SK-N-SH treated with all-trans-retinoic acid at 6 μM for 48 hours (cell line): ENCODE results near the gene SOX13.

Experiments used
- ATAC-seq: fragments of 200-7000 bp; cut with Tn5 transposase; 3 replicates; pipeline ENCODE4 v1.9.1; 2020; ENCODE audit warnings: mild to moderate bottlenecking, moderate library complexity
- ARNTL ChIP-seq: fragments of 450-650 bp; formaldehyde crosslinking; IDR thresholded peaks from 2 replicates; pipeline ENCODE4 v1.5.0; 2020; ENCODE audit warnings: low read depth, mild to moderate bottlenecking, moderate library complexity, borderline replicate concordance
- BACH2 ChIP-seq: fragments of 250-450 bp; sonication (Bioruptor Pico); IDR thresholded peaks from 2 replicates; pipeline ENCODE4 v1.9.0; 2021; ENCODE audit warnings: mild to moderate bottlenecking, borderline replicate concordance
- CREB5 ChIP-seq: fragments of 250-450 bp; sonication (Bioruptor Pico); IDR thresholded peaks from 2 replicates; pipeline ENCODE4 v1.5.1; 2020; ENCODE audit warnings: low read depth, mild to moderate bottlenecking, moderate library complexity
- CSDC2 ChIP-seq: fragments of 250-450 bp; sonication (Bioruptor Pico); IDR thresholded peaks from 2 replicates; pipeline ENCODE4 v1.5.0; 2020; ENCODE audit warnings: mild to moderate bottlenecking, moderate library complexity
- CSRNP3 ChIP-seq: fragments of 250-450 bp; sonication (Bioruptor Pico); IDR thresholded peaks from 2 replicates; pipeline ENCODE4 v1.5.1; 2021; ENCODE audit warnings: mild to moderate bottlenecking, moderate library complexity
- ESRRG ChIP-seq: fragments of 250-450 bp; sonication (Bioruptor Pico); IDR thresholded peaks from 2 replicates; pipeline ENCODE4 v1.6.1; 2021; ENCODE audit warnings: mild to moderate bottlenecking
- GLIS3 ChIP-seq: fragments of 250-450 bp; sonication (Bioruptor Pico); IDR thresholded peaks from 2 replicates; pipeline ENCODE4 v1.5.0; 2020; ENCODE audit warnings: mild to moderate bottlenecking, moderate library complexity
- ISL1 ChIP-seq: fragments of 250-450 bp; sonication (Bioruptor Pico); IDR thresholded peaks from 2 replicates; pipeline ENCODE4 v2.1.2; 2022; ENCODE audit warnings: mild to moderate bottlenecking, moderate library complexity
- OSR1 ChIP-seq: fragments of 250-450 bp; sonication (Bioruptor Pico); IDR thresholded peaks from 2 replicates; pipeline ENCODE4 v1.8.0; 2022; ENCODE audit warnings: moderate library complexity, mild to moderate bottlenecking, inconsistent platforms
- POU6F1 ChIP-seq: fragments of 250-450 bp; sonication (Bioruptor Pico); IDR thresholded peaks from 2 replicates; pipeline ENCODE4 v1.8.0; 2021; ENCODE audit warnings: low read depth, mild to moderate bottlenecking, moderate library complexity, borderline replicate concordance
- PPARA ChIP-seq: fragments of 250-450 bp; sonication (Bioruptor Pico); IDR thresholded peaks from 2 replicates; pipeline ENCODE4 v1.5.0; 2020; ENCODE audit warnings: mild to moderate bottlenecking, borderline replicate concordance
- RARB ChIP-seq: fragments of 250-450 bp; sonication (Bioruptor Pico); IDR thresholded peaks from 2 replicates; pipeline ENCODE4 v1.8.0; 2021; ENCODE audit warnings: mild to moderate bottlenecking, moderate library complexity
- SNAI2 ChIP-seq: fragments of 250-450 bp; sonication (Bioruptor Pico); IDR thresholded peaks from 2 replicates; pipeline ENCODE4 v1.5.0; 2020; ENCODE audit warnings: mild to moderate bottlenecking, moderate library complexity
- TCF4 ChIP-seq: fragments of 250-450 bp; sonication (Bioruptor Pico); IDR thresholded peaks from 2 replicates; pipeline ENCODE4 v1.8.0; 2021; ENCODE audit warnings: mild to moderate bottlenecking, moderate library complexity, borderline replicate concordance
- TOX ChIP-seq: fragments of 250-450 bp; sonication (Bioruptor Pico); IDR thresholded peaks from 2 replicates; pipeline ENCODE4 v1.8.0; 2021; ENCODE audit warnings: mild to moderate bottlenecking, moderate library complexity, borderline replicate concordance
- ZFP3 ChIP-seq: fragments of 250-450 bp; sonication (Bioruptor Pico); IDR thresholded peaks from 2 replicates; pipeline ENCODE4 v1.5.0; 2020; ENCODE audit warnings: mild to moderate bottlenecking, moderate library complexity
- ZFP30 ChIP-seq: fragments of 450-650 bp; formaldehyde crosslinking; IDR thresholded peaks from 2 replicates; pipeline ENCODE4 v1.5.0; 2022; ENCODE audit warnings: mild to moderate bottlenecking, moderate library complexity
- ZNF565 ChIP-seq: fragments of 450-650 bp; formaldehyde crosslinking; conservative IDR thresholded peaks from 2 replicates; pipeline ENCODE4 v1.5.0; 2020; ENCODE audit warnings: low read depth, mild to moderate bottlenecking, moderate library complexity
- ZNF70 ChIP-seq: fragments of 450-650 bp; formaldehyde crosslinking; IDR thresholded peaks from 2 replicates; pipeline ENCODE4 v1.5.0; 2020; ENCODE audit warnings: mild to moderate bottlenecking, moderate library complexity
- ZNF8 ChIP-seq: fragments of 450-650 bp; formaldehyde crosslinking; IDR thresholded peaks from 2 replicates; pipeline ENCODE4 v1.5.0; 2020; ENCODE audit warnings: mild to moderate bottlenecking, moderate library complexity
- TF ChIP-seq, protein P1 (sequence below): fragments of 250-450 bp; sonication (Bioruptor Pico); IDR thresholded peaks from 2 replicates; pipeline ENCODE4 v1.5.0; 2020; ENCODE audit warnings: mild to moderate bottlenecking, moderate library complexity
- TF ChIP-seq, protein P2 (sequence below): fragments of 250-450 bp; sonication (Bioruptor Pico); IDR thresholded peaks from 2 replicates; pipeline ENCODE4 v1.8.0; 2020; ENCODE audit warnings: mild to moderate bottlenecking, moderate library complexity, borderline replicate concordance

The SOX13 gene

GRCh38 chr1:204069887-204070286, 3.0 kb upstream of the SOX13 start:
- ATAC-seq: no peak
- no peak for TF ChIP-seq ZFP30 (CRISPR knock-in tag)
- TF ChIP-seq ZNF565: no peak
- no peak for TF ChIP-seq ZNF70 (CRISPR knock-in tag)
- no peak for TF ChIP-seq CSRNP3 (CRISPR knock-in tag)
- no peak for TF ChIP-seq RARB (CRISPR knock-in tag)
- TF ChIP-seq, protein P1, sequence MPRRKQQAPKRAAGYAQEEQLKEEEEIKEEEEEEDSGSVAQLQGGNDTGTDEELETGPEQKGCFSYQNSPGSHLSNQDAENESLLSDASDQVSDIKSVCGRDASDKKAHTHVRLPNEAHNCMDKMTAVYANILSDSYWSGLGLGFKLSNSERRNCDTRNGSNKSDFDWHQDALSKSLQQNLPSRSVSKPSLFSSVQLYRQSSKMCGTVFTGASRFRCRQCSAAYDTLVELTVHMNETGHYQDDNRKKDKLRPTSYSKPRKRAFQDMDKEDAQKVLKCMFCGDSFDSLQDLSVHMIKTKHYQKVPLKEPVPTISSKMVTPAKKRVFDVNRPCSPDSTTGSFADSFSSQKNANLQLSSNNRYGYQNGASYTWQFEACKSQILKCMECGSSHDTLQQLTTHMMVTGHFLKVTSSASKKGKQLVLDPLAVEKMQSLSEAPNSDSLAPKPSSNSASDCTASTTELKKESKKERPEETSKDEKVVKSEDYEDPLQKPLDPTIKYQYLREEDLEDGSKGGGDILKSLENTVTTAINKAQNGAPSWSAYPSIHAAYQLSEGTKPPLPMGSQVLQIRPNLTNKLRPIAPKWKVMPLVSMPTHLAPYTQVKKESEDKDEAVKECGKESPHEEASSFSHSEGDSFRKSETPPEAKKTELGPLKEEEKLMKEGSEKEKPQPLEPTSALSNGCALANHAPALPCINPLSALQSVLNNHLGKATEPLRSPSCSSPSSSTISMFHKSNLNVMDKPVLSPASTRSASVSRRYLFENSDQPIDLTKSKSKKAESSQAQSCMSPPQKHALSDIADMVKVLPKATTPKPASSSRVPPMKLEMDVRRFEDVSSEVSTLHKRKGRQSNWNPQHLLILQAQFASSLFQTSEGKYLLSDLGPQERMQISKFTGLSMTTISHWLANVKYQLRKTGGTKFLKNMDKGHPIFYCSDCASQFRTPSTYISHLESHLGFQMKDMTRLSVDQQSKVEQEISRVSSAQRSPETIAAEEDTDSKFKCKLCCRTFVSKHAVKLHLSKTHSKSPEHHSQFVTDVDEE (CRISPR knock-in tag): no peak
- no peak for TF ChIP-seq BACH2
- TF ChIP-seq SNAI2 (CRISPR knock-in tag): no peak
- no peak for TF ChIP-seq ISL1 (CRISPR knock-in tag)
- TF ChIP-seq ESRRG (CRISPR knock-in tag): no peak
- TF ChIP-seq ZNF8: no peak
- TF ChIP-seq, protein P2, sequence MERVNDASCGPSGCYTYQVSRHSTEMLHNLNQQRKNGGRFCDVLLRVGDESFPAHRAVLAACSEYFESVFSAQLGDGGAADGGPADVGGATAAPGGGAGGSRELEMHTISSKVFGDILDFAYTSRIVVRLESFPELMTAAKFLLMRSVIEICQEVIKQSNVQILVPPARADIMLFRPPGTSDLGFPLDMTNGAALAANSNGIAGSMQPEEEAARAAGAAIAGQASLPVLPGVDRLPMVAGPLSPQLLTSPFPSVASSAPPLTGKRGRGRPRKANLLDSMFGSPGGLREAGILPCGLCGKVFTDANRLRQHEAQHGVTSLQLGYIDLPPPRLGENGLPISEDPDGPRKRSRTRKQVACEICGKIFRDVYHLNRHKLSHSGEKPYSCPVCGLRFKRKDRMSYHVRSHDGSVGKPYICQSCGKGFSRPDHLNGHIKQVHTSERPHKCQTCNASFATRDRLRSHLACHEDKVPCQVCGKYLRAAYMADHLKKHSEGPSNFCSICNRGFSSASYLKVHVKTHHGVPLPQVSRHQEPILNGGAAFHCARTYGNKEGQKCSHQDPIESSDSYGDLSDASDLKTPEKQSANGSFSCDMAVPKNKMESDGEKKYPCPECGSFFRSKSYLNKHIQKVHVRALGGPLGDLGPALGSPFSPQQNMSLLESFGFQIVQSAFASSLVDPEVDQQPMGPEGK (CRISPR knock-in tag): no peak
- no peak for TF ChIP-seq ZFP3 (CRISPR knock-in tag)
- no peak for TF ChIP-seq CSDC2 (CRISPR knock-in tag)
- no peak for TF ChIP-seq PPARA (CRISPR knock-in tag)

DNA sequence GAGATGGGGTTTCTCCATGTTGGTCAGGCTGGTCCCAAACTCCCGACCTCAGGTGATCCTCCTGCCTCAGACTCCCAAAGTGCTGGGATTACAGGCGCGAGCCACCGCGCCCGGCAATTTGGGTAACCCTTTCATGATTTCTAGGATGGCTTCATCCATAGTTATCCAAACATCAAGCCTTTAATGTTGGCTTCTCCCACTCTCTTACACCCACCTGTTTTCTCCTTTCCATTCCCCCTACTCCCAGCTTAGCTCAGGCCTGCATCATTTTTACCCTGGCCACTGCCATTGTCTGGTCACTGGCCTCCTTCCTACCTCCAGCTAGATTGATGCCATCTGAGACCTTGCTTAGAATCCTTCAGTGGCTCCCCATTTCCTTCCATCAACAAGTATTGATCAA, 2.0 kb upstream of the SOX13 start:
- no peak for ATAC-seq
- no peak for TF ChIP-seq ESRRG (CRISPR knock-in tag)
- no peak for TF ChIP-seq TCF4 (CRISPR knock-in tag)
- TF ChIP-seq CSDC2 (CRISPR knock-in tag): no peak
- no peak for TF ChIP-seq ZNF565
- no peak for TF ChIP-seq ARNTL (CRISPR knock-in tag)
- TF ChIP-seq PPARA (CRISPR knock-in tag): no peak
- TF ChIP-seq ISL1 (CRISPR knock-in tag): no peak
- no peak for TF ChIP-seq POU6F1 (CRISPR knock-in tag)
- no peak for TF ChIP-seq GLIS3
- TF ChIP-seq, protein P1 (CRISPR knock-in tag): no peak
- TF ChIP-seq, protein P2 (CRISPR knock-in tag): no peak
- TF ChIP-seq TOX (CRISPR knock-in tag): no peak
- no peak for TF ChIP-seq CSRNP3 (CRISPR knock-in tag)
- TF ChIP-seq SNAI2 (CRISPR knock-in tag): no peak
- no peak for TF ChIP-seq OSR1 (CRISPR knock-in tag)
- no peak for TF ChIP-seq ZNF8
- TF ChIP-seq ZFP30 (CRISPR knock-in tag): no peak
- TF ChIP-seq BACH2: no peak
- TF ChIP-seq CREB5: no peak
- TF ChIP-seq ZFP3 (CRISPR knock-in tag): no peak
